ENCODE data around the gene MMAB. TPM values are rescaled to one million over a fixed set of nuclear protein-coding genes. Genes with fewer than 3 reads are reported as not detected.

Gene MMAB
- total RNA-seq, 6 experiments from 2014 or later: 12.8 to 23.1 (median 18.7) TPM

DNA sequence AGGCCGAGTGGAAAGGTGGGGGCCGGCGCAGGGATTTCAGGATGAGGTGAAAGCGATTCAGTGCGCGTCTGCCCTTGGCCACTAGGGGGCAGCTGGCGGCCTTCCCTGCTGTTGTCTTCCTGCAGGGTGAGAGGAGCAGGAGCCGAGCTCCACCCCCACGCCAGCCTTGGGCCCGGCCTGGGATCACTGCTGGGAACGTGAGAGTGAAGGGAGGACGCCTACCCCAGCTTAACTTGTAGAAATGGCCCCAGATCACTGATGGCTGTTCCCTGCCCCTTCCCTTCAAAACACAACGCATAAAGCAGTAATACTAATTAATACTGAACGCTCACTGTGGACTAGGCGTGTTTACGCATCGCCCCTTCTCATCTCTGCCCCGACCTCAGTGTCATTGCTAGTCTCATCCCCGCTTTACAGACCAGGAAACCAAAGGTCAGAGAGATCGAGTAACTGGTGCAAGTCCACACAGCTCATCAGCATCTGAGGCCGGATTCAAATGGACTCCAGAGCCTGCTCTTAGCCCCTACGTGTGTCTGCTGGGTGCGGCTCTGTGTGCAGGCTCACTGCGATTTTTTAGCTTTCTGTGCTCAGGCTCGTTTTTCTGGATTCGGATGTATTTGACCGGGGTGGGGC lies 24.6 kb upstream of the MMAB start:
- Mint-ChIP-seq H3K27me3 (ENCODE audit: insufficient read depth) (peaks cover 5% of the 10 kb centered on the region), H3K4me3 (no peak overlapping the region), H3K9me3 (no peaks in the 10 kb centered on the region), H3K36me3 (ENCODE audit: low read depth) (no peaks in the 10 kb centered on the region), H3K4me1 (ENCODE audit: low read depth) (peaks cover 10% of the 10 kb centered on the region), H3K27ac (no peak overlapping the region)
- TF ChIP-seq, protein P1, sequence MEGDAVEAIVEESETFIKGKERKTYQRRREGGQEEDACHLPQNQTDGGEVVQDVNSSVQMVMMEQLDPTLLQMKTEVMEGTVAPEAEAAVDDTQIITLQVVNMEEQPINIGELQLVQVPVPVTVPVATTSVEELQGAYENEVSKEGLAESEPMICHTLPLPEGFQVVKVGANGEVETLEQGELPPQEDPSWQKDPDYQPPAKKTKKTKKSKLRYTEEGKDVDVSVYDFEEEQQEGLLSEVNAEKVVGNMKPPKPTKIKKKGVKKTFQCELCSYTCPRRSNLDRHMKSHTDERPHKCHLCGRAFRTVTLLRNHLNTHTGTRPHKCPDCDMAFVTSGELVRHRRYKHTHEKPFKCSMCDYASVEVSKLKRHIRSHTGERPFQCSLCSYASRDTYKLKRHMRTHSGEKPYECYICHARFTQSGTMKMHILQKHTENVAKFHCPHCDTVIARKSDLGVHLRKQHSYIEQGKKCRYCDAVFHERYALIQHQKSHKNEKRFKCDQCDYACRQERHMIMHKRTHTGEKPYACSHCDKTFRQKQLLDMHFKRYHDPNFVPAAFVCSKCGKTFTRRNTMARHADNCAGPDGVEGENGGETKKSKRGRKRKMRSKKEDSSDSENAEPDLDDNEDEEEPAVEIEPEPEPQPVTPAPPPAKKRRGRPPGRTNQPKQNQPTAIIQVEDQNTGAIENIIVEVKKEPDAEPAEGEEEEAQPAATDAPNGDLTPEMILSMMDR (IDR thresholded peaks at IDR 0.05): peak; percentile 98
- peak; percentile 73 for DNase-seq

DNA sequence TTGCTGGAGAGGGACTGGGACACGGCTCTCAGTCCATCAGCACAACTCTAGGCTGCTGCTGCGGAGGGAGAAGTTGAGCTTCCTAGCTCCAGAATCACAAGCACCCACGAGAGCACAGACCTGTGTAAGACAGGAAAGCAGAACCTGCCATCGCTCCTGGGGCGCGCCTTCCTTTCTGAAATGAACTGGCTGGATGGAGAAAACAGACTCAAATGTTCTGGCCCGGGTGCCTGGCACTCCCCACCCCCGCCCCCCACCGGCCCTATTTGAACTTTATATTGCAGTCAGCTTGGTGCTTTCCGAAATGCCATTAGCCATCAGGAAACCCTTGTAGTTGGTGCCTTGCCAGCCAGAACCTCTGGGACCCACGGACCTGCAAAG lies 24.1 kb upstream of the MMAB start:
- TF ChIP-seq, protein P1 (IDR thresholded peaks at IDR 0.05): no peak
- Mint-ChIP-seq H3K4me1 (ENCODE audit: low read depth) (peaks cover 10% of the 10 kb centered on the region), H3K36me3 (ENCODE audit: low read depth) (no peaks in the 10 kb centered on the region), H3K27me3 (ENCODE audit: insufficient read depth) (peaks cover 5% of the 10 kb centered on the region), H3K4me3 (no peak overlapping the region), H3K27ac (no peak overlapping the region), H3K9me3 (no peaks in the 10 kb centered on the region)
- DNase-seq: no peak

DNA sequence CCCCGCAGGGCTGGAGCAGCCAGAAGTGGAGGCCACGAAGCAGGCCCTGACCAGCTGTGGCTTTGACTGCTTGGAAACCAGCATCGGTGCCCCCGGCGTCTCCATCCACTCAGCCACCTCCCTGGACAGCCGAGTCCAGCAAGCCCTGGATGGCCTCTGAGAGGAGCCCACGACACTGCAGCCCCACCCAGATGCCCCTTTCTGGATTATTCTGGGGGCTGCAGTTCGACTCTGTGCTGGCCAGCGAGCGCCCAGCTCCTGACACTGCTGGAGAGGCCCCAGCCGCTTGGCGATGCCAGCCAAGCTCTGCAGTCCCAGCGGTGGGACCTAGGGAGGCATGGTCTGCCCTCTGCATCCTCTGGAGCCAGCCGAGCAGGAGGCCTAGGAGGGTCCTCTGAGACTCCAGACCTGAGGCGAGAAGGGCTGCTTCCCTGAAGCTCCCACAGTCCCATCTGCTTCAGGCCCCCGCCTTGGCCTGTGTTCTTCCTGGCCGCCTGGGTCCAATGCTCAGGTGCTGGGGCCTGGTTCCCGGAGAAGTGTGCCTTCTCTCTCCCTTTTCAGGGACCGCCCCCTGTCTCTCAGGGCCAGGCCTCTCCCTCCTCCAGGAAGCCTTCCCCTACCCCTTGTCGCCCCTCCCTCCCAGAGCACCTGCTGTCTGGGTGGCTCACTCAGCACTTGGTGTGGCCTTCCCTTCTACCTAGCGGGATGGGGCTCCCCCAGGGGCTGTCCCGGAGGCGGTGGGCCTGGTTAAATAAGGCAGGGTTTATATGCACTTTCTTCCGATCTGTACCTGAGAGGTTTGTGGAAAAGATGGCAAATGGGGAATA lies 23.3 kb upstream of the MMAB start:
- Mint-ChIP-seq H3K4me3 (no peak overlapping the region), H3K4me1 (ENCODE audit: low read depth) (peaks cover 10% of the 10 kb centered on the region), H3K27me3 (ENCODE audit: insufficient read depth) (peaks cover 4% of the 10 kb centered on the region), H3K9me3 (no peaks in the 10 kb centered on the region), H3K27ac (no peak overlapping the region), H3K36me3 (ENCODE audit: low read depth) (no peaks in the 10 kb centered on the region)
- DNase-seq: no peak
- TF ChIP-seq, protein P1 (IDR thresholded peaks at IDR 0.05): no peak

GRCh38 chr12:109595321-109595902 lies 22.1 kb upstream of the MMAB start:
- no peak overlapping the region for H3K27ac Mint-ChIP-seq
- DNase-seq: no peak
- no peak overlapping the region for H3K4me3 Mint-ChIP-seq
- no peaks in the 10 kb centered on the region for H3K9me3 Mint-ChIP-seq
- H3K36me3 Mint-ChIP-seq (ENCODE audit: low read depth): no peaks in the 10 kb centered on the region
- TF ChIP-seq, protein P1 (IDR thresholded peaks at IDR 0.05): no peak
- peaks cover 10% of the 10 kb centered on the region for H3K4me1 Mint-ChIP-seq (ENCODE audit: low read depth)
- H3K27me3 Mint-ChIP-seq (ENCODE audit: insufficient read depth): peaks cover 2% of the 10 kb centered on the region; the same call in 1 of the 2 replicates

- TF ChIP-seq, protein P1 (IDR thresholded peaks at IDR 0.05): no peak
- Mint-ChIP-seq H3K4me1 (ENCODE audit: low read depth) (peaks cover 10% of the 10 kb centered on the region), H3K27me3 (ENCODE audit: insufficient read depth) (peaks cover 2% of the 10 kb centered on the region; the same call in 1 of the 2 replicates), H3K27ac (no peak overlapping the region), H3K36me3 (ENCODE audit: low read depth) (no peaks in the 10 kb centered on the region), H3K4me3 (no peak overlapping the region), H3K9me3 (no peaks in the 10 kb centered on the region)
- no peak for DNase-seq
Observed at GRCh38 chr12:109594556-109595317, 21.4 kb upstream of the MMAB start.

Measured in HFFc6 (cell line).